WI38 (cell line): ENCODE data around the gene NT5C1B.
"Not testable (repeated sequence)": the region's sequence is repeated elsewhere in the genome, so short reads cannot be mapped to it uniquely, and the experiment has no call there.

Source experiments
- H3K4me3 ChIP-seq: 2 replicates; pipeline ENCODE4 v1.5.1; 2011; ENCODE audit warnings: low read depth, mild to moderate bottlenecking, control low read depth, low read length
- CTCF ChIP-seq: IDR thresholded peaks from 2 replicates; pipeline ENCODE4 v1.5.1; 2012; ENCODE audit warnings: low read depth, mild to moderate bottlenecking, control low read depth, low read length

Gene NT5C1B

GRCh38 chr2:18589354-18589753 lies at the start of gene NT5C1B:
NT5C1B (minus strand) TSS chr2:18589569; CDS start chr2:18589468, 101 bp downstream.
- no peak for TF ChIP-seq CTCF
- H3K4me3 ChIP-seq: no peak within 1 kb of the TSS

- no peak overlapping the region for H3K4me3 ChIP-seq
- no peak for TF ChIP-seq CTCF
Measured at GRCh38 chr2:18637196-18637595, 47.8 kb upstream of the NT5C1B start.

- H3K4me3 ChIP-seq: not testable (repeated sequence)
Measured at GRCh38 chr2:18632699-18633098, 43.3 kb upstream of the NT5C1B start.

GRCh38 chr2:18630941-18631340 lies 41.6 kb upstream of the NT5C1B start:
- TF ChIP-seq CTCF: no peak

GRCh38 chr2:18630541-18630940 lies 41.2 kb upstream of the NT5C1B start:
- no peak overlapping the region for H3K4me3 ChIP-seq
- TF ChIP-seq CTCF: no peak

More at GRCh38 chr2:18630941-18631340, 41.6 kb upstream of the NT5C1B start:
- H3K4me3 ChIP-seq: no peak overlapping the region

- TF ChIP-seq CTCF: no peak
- H3K4me3 ChIP-seq: no peak overlapping the region
Measured at GRCh38 chr2:18630101-18630500, 40.7 kb upstream of the NT5C1B start.

GRCh38 chr2:18626958-18627650 lies 37.7 kb upstream of the NT5C1B start:
- no peak for TF ChIP-seq CTCF
- H3K4me3 ChIP-seq: no peak overlapping the region

- TF ChIP-seq CTCF: no peak
- no peak overlapping the region for H3K4me3 ChIP-seq
Measured at GRCh38 chr2:18626256-18626668, 36.9 kb upstream of the NT5C1B start.
